Measurements from ENCODE around the gene FRMD4B.

- no peak for TF ChIP-seq EZH2 (IDR thresholded peaks at IDR 0.05)
- TF ChIP-seq POLR2AphosphoS5 (IDR thresholded peaks at IDR 0.05; ENCODE audit: borderline replicate concordance, low read depth, low read length): no peak
- TF ChIP-seq FOXP2 (optimal IDR thresholded peaks at IDR 0.05; ENCODE audit: control extremely low read depth, extremely low read length, insufficient read depth): no peak
These were observed 54.9 kb downstream of the FRMD4B start for GRCh38 chr3:69330891-69331400.

Measured in SK-N-MC (cell line).